WI38 (cell line): ENCODE results near the gene TMPRSS9.

Experiments used
- H3K4me3 ChIP-seq: 2 replicates; pipeline ENCODE4 v1.5.1; 2011; ENCODE audit warnings: low read depth, mild to moderate bottlenecking, control low read depth, low read length
- TF ChIP-seq, protein P1 (sequence below): IDR thresholded peaks from 2 replicates; pipeline ENCODE4 v1.5.1; 2012; ENCODE audit warnings: low read depth, mild to moderate bottlenecking, control low read depth, low read length

Gene TMPRSS9

DNA sequence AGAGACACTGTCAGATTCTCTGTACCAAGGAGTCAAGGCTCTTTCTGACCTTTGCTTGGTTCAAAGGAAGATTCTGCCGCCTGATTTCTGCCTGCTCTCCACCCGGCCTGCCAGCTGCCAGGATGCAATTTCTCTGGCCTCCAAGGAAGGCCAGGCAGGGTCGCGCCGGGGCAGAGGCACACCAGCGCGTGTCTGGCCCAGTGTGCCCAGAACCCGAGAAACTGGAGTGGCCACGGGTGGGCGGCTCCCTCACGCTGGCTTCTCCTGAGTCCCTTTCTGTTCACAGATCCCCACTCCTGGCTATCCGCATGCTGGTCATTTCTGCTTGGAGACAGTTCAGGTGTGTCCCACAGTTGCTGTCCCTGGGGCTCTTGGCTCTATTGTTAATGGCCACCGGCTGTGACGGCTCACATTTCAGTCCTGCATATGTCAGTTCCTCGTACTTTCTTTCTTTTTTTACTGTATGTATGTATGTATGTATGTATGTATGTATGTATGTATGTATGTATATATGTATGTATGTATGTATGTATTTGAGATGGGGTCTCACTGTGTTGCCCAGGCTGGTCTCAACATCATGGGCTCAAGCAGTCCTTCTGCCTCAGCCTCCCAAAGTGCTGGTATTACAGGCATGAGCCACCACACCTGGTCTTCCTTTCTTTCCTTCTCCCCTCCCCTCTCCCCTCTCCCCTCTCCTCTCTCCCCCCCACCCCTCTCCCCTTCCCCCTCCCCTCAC, 16.9 kb downstream of the TMPRSS9 start:
- TF ChIP-seq, protein P1, sequence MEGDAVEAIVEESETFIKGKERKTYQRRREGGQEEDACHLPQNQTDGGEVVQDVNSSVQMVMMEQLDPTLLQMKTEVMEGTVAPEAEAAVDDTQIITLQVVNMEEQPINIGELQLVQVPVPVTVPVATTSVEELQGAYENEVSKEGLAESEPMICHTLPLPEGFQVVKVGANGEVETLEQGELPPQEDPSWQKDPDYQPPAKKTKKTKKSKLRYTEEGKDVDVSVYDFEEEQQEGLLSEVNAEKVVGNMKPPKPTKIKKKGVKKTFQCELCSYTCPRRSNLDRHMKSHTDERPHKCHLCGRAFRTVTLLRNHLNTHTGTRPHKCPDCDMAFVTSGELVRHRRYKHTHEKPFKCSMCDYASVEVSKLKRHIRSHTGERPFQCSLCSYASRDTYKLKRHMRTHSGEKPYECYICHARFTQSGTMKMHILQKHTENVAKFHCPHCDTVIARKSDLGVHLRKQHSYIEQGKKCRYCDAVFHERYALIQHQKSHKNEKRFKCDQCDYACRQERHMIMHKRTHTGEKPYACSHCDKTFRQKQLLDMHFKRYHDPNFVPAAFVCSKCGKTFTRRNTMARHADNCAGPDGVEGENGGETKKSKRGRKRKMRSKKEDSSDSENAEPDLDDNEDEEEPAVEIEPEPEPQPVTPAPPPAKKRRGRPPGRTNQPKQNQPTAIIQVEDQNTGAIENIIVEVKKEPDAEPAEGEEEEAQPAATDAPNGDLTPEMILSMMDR = no peak
- H3K4me3 ChIP-seq = no peak overlapping the region

DNA sequence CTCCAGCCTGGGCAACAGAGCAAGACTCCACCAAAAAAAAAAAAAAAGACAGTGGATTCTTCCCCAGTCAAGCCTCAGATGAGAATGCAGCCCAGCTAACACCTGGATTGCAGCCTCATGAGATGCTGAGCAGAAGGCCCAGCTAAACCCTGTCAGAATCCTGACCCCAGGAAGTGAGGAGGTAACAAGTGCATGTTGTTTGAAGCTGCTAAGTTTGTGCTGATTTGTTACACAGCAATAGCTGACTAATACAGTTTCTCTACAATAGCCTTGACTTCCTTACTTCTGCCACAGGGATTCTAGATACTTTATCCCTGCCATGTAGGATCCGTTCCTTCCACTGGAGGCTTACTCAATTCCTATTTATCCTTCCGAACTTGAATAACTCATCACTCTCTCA, 20.5 kb downstream of the TMPRSS9 start:
- TF ChIP-seq, protein P1 = no peak
- H3K4me3 ChIP-seq = no peak overlapping the region

DNA sequence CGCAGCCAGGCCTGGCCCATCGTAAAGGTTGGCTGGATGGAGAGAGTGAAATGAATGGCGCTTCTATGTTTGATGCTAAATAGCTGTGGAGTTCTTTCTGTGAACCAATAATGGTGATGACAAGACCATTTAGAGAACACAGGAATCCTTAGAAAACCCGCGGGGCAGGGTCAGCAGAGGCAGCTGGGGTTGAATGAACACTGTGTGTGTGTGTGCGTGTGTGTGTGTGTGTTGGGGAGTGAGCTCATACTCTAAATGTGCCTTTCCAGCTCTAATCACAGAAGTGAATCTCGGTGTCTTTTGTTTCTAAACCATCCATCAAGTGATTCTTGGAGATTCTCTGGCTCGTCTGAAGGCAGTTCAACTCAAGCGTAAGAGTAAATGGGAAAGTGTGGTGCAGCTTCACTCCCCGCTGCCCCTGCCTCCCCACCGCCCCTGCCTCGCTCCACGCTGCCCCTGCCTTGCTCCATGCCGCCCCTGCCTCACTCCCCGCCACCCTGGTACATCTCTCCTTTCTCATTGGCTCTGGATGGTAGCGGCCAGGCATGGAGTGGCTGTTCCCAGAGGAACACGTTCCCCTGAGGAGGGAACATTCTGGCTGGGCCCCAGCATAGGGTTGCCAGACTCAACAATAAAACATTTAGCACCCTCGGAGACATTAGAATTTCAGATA, 21.2 kb downstream of the TMPRSS9 start:
- no peak overlapping the region for H3K4me3 ChIP-seq
- TF ChIP-seq, protein P1 = no peak

DNA sequence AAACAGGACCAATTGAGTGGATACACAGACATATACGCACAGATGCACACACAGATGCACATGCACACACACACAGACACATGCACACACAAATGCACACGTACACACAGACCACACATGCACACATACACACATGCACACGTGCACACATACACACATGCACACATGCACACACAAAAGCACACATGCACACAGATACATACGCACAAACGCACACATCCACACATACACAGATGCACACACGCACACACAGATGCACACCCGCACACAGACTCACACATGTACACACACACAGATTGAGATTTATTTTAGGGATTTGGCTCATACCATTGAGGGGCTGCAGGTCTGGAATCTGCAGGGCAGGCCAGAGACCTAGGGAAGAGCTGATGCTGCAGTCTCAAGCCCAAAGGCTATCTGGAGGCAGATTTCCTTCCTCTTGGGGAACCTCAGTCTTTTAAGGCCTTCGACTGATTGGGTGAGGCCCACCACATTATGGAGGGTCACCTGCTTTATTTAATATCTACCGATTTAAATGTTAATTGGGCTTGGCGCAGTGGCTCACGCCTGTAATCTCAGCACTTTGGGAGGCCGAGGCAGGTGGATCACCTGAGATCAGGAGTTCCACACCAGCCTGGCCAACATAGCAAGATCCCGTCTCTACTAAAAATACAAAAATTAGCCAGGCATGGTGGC, 22.6 kb downstream of the TMPRSS9 start:
- H3K4me3 ChIP-seq = no peak overlapping the region
- TF ChIP-seq, protein P1 = no peak

DNA sequence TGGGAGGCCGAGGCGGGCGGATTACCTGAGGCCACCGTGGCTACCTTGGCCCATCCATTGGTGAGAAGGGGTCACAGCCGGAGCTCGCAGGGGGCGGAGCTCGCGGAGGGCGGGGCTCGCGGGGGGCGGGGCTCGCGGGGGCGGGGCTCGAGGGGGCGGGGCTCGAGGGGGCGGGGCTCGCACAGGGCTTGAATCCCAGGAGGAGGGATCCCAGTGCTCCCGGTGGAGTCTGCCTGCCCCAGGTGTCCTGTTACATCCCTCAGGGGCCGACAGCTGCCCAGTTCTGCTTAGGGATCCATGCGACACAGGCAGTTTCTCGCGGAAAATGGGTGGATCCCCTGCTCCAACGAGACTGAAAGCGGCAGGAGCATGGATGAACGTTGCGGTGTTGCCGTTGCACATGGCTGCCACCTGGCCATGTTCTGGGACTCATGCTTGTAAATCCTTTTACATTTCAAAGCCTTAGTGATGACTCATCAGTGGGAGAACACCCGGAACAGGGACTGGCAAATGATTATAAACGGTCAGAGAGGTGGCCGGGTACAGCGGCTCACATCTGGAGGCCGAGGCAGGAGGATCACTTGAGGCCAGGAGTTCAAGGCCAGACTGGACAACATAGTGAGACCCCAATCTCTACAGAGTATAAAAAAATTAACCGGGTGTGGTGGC, 25.1 kb downstream of the TMPRSS9 start:
- no peak overlapping the region for H3K4me3 ChIP-seq
- TF ChIP-seq, protein P1 = no peak

DNA sequence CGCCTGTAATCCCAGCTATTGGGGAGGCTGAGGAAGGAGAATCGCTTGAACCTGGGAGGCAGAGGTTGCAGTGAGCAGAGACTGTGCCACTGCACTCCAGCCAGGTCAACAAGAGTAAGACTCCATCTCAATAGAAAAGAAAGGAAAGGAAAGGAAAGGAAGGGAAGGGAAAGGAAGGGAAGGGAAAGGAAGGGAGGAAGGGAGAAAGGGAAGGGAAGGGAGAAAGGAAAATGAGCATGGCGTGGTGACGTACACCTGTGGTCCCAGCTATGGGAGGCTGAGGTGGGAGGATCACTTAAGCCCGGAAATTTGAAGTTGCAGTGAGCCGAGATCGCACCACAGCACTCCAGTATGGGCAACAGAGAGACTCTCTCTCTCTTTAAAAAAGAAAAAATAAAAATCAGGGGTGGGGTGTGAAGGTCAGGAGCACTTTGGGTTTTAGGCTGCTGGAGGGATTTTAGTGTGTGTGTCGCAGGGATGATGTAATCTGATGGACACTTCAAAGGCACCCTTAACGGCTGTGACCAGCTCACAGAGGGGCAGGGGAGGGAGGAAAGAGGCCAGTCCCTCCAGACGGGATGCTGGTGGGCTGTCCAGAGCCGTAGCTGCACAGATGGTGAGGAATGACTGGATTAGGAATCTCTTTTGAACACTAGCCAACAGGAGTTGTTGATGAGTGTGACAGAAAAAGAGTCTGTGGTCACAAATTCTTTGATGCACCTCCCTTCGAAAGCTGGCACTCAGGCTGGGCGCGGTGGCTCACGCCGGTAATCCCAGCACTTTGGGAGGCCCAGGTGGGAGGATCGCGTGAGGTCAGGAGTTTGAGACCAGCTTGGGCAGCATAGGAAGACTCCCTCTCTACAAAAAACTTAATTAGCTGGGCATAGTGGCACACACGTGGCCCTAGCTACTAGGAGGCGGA, 27.6 kb downstream of the TMPRSS9 start:
- no peak overlapping the region for H3K4me3 ChIP-seq
- TF ChIP-seq, protein P1 = no peak
